H1 (cell line): ENCODE measurements around the gene CD99. TPM values are rescaled to one million over a fixed set of nuclear protein-coding genes. Genes with fewer than 3 reads are reported as not detected.

ENCODE experiments used
- CTCF ChIA-PET: fragments of 300-600 bp; sonication (Branson Sonifier 250); formaldehyde crosslinking; loops from one replicate; lab custom pipeline; 2021; ENCODE audit not compliant: partially characterized antibody; lab: Charles Lee
- POLR2A ChIA-PET: fragments of 300-600 bp; sonication (Branson Sonifier 250); formaldehyde crosslinking; loops from one replicate; lab custom pipeline; 2021; ENCODE audit warnings: inconsistent platforms; ENCODE audit not compliant: partially characterized antibody; lab: Charles Lee
- DNase-seq, 2 experiments: peaks; one replicate each; pipeline versions ENCODE4 v3.0.0 to v3.0.0-alpha.2; 2010 to 2022; ENCODE audit warnings: low spot score in 2 of 2, low read depth in 1 of 2, mixed read lengths in 1 of 2
- FAIRE-seq: peaks from 2 replicates; lab custom pipeline; 2011; peaks lifted over from hg19 to GRCh38; lab: Jason Lieb, UNC
- H2AFZ ChIP-seq: 2 replicates; pipeline ENCODE4 v1.8.1; 2012; ENCODE audit warnings: low read length, inconsistent platforms
- H2AK5ac ChIP-seq: 2 replicates; pipeline ENCODE4 v1.6.1; 2013; ENCODE audit warnings: low read depth, low read length
- H2BK120ac ChIP-seq: replicated peaks from 2 replicates; pipeline ENCODE3; 2013; ENCODE audit warnings: low read depth, low read length, inconsistent platforms
- H2BK12ac ChIP-seq: 2 replicates; pipeline ENCODE4 v1.6.1; 2013; ENCODE audit warnings: low read depth, low read length
- H2BK15ac ChIP-seq: 2 replicates; pipeline ENCODE4 v1.6.1; 2013; ENCODE audit warnings: low read length
- H2BK20ac ChIP-seq: 2 replicates; pipeline ENCODE4 v1.6.1; 2013; ENCODE audit warnings: low read length
- H2BK5ac ChIP-seq: 2 replicates; pipeline ENCODE4 v1.6.1; 2013; ENCODE audit warnings: low read depth, low read length
- H3K14ac ChIP-seq: 2 replicates; pipeline ENCODE4 v1.6.1; 2013; ENCODE audit warnings: inconsistent platforms; ENCODE audit not compliant: insufficient read length
- H3K18ac ChIP-seq: 2 replicates; pipeline ENCODE4 v1.6.1; 2013; ENCODE audit warnings: low read length; ENCODE audit errors: extremely low read depth
- H3K23ac ChIP-seq: 2 replicates; pipeline ENCODE4 v1.6.1; 2013; ENCODE audit warnings: inconsistent platforms; ENCODE audit not compliant: insufficient read length
- H3K23me2 ChIP-seq: 2 replicates; pipeline ENCODE4 v1.6.1; 2013; ENCODE audit warnings: low read depth, low read length
- H3K27ac ChIP-seq: 2 replicates; pipeline ENCODE4 v1.6.1; 2011; ENCODE audit warnings: low read depth, low read length, inconsistent platforms
- H3K27me3 ChIP-seq, 4 experiments: replicated peaks in 1 of 4; 1 replicate in 1 of 4; 2 replicates in 3 of 4; pipeline versions ENCODE4 v1.6.1 to v1.8.1; 2011 to 2013; ENCODE audit warnings: low read length in 3 of 4, mild to moderate bottlenecking in 3 of 4, inconsistent platforms in 2 of 4, mixed read lengths in 2 of 4, moderate library complexity in 1 of 4; ENCODE audit not compliant: control insufficient read depth in 3 of 4, insufficient read depth in 3 of 4; ENCODE audit errors: extremely low read depth in 1 of 4
- H3K36me3 ChIP-seq, 4 experiments: 2 replicates each; pipeline versions ENCODE4 v1.6.1 to v1.8.1; 2011 to 2013; ENCODE audit warnings: mild to moderate bottlenecking in 4 of 4, low read length in 3 of 4, moderate library complexity in 2 of 4, control low read depth in 1 of 4, inconsistent platforms in 1 of 4; ENCODE audit not compliant: insufficient read depth in 4 of 4, control insufficient read depth in 2 of 4
- H3K4ac ChIP-seq: replicated peaks from 2 replicates; pipeline ENCODE3; 2013; ENCODE audit warnings: low read length, low read depth, mixed read lengths, inconsistent platforms; ENCODE audit not compliant: insufficient read length
- H3K4me1 ChIP-seq, 4 experiments: replicated peaks in 1 of 4; 1 replicate in 1 of 4; 2 replicates in 3 of 4; pipeline versions ENCODE4 v1.6.1 to v1.8.1; 2011 to 2013; ENCODE audit warnings: low read length in 3 of 4, inconsistent platforms in 2 of 4, mixed read lengths in 1 of 4; ENCODE audit not compliant: insufficient read depth in 4 of 4, control insufficient read depth in 3 of 4
- H3K4me2 ChIP-seq, 2 experiments: 2 replicates each; pipeline versions ENCODE4 v1.6.1 to v1.8.1; 2011 to 2013; ENCODE audit warnings: low read depth in 2 of 2, low read length in 2 of 2, control low read depth in 1 of 2, inconsistent platforms in 1 of 2, mild to moderate bottlenecking in 1 of 2; ENCODE audit not compliant: insufficient read depth in 1 of 2
- H3K4me3 ChIP-seq, 4 experiments: fragments of 200-600, 300-600 bp in 1 of 4; sonication (generic), shearing (Covaris generic), sonication (Bioruptor Twin) in 1 of 4; 2 replicates each; pipeline versions ENCODE4 v1.5.1 to v1.8.1; 2011 to 2016; ENCODE audit warnings: low read length in 4 of 4, low read depth in 3 of 4, control low read depth in 2 of 4, inconsistent platforms in 2 of 4, mild to moderate bottlenecking in 2 of 4, mixed read lengths in 1 of 4, moderate library complexity in 1 of 4; ENCODE audit not compliant: insufficient read depth in 2 of 4; ENCODE audit errors: extremely low read depth in 1 of 4
- H3K56ac ChIP-seq: replicated peaks from 2 replicates; pipeline ENCODE3; 2013; ENCODE audit warnings: low read depth, mild to moderate bottlenecking, mixed read lengths, low read length, inconsistent platforms; ENCODE audit not compliant: insufficient read length
- H3K79me1 ChIP-seq: 2 replicates; pipeline ENCODE4 v1.6.1; 2013; ENCODE audit warnings: low read depth, low read length, control low read depth
- H3K79me2 ChIP-seq, 2 experiments: 2 replicates each; pipeline versions ENCODE4 v1.6.1 to v1.8.1; 2012 to 2013; ENCODE audit warnings: low read length in 2 of 2, mild to moderate bottlenecking in 2 of 2, inconsistent platforms in 1 of 2; ENCODE audit not compliant: insufficient read depth in 2 of 2, control insufficient read depth in 1 of 2
- H3K9ac ChIP-seq, 4 experiments: replicated peaks in 1 of 4; 1 replicate in 1 of 4; 2 replicates in 3 of 4; pipeline versions ENCODE4 v1.6.1 to v1.8.1; 2011 to 2013; ENCODE audit warnings: low read depth in 3 of 4, low read length in 3 of 4, control low read depth in 2 of 4, mild to moderate bottlenecking in 2 of 4, moderate library complexity in 2 of 4, inconsistent platforms in 1 of 4; ENCODE audit errors: extremely low read depth in 1 of 4
- H3K9me3 ChIP-seq, 2 experiments: 2 replicates each; pipeline versions ENCODE4 v1.6.1 to v1.8.1; 2012 to 2013; ENCODE audit warnings: mild to moderate bottlenecking in 2 of 2, moderate library complexity in 2 of 2, control low read depth in 1 of 2, inconsistent platforms in 1 of 2, low read depth in 1 of 2, low read length in 1 of 2, mixed read lengths in 1 of 2; ENCODE audit not compliant: insufficient read depth in 2 of 2
- H4K20me1 ChIP-seq, 2 experiments: replicated peaks in 1 of 2; 2 replicates each; pipeline versions ENCODE3 to v1.8.1; 2011 to 2013; ENCODE audit warnings: inconsistent platforms in 2 of 2, low read length in 2 of 2, mild to moderate bottlenecking in 1 of 2; ENCODE audit not compliant: insufficient read depth in 2 of 2, control insufficient read depth in 1 of 2
- H4K5ac ChIP-seq: 2 replicates; pipeline ENCODE4 v1.6.1; 2013; ENCODE audit warnings: low read length, low read depth, mixed read lengths, inconsistent platforms; ENCODE audit not compliant: insufficient read length
- H4K8ac ChIP-seq: 2 replicates; pipeline ENCODE4 v1.8.0; 2013; ENCODE audit warnings: mild to moderate bottlenecking, moderate library complexity, low read length, inconsistent platforms; ENCODE audit not compliant: insufficient read depth; ENCODE audit errors: extremely low read depth
- H4K91ac ChIP-seq: replicated peaks from 2 replicates; pipeline ENCODE3; 2013; ENCODE audit warnings: low read length, mixed read lengths, inconsistent platforms; ENCODE audit not compliant: insufficient read length
- CHD2 ChIP-seq: IDR thresholded peaks from 2 replicates; pipeline ENCODE4 v1.6.1; 2012; ENCODE audit warnings: low read length, improper control_type of control experiment
- KDM4A ChIP-seq: IDR thresholded peaks from one replicate; pipeline ENCODE4 v1.7.1; 2012; ENCODE audit warnings: low read depth, mild to moderate bottlenecking, moderate library complexity, low read length, inconsistent platforms; ENCODE audit not compliant: severe bottlenecking
- MAFK ChIP-seq: IDR thresholded peaks from 2 replicates; pipeline ENCODE4 v1.6.1; 2012; ENCODE audit warnings: low read depth, mild to moderate bottlenecking, improper control_type of control experiment, low read length
- NRF1 ChIP-seq: IDR thresholded peaks from 2 replicates; pipeline ENCODE4 v1.6.1; 2011; ENCODE audit warnings: mild to moderate bottlenecking, low read depth, low read length, improper control_type of control experiment
- POLR2A ChIP-seq, 2 experiments: IDR thresholded peaks; 1 replicate in 1 of 2; 2 replicates in 1 of 2; pipeline ENCODE4 v1.6.1; 2011; ENCODE audit warnings: low read depth in 2 of 2, low read length in 2 of 2, mild to moderate bottlenecking in 2 of 2; ENCODE audit errors: control extremely low read depth in 1 of 2
- SIX5 ChIP-seq: IDR thresholded peaks from 2 replicates; pipeline ENCODE4 v1.6.1; 2011; ENCODE audit warnings: mild to moderate bottlenecking, low read depth, low read length
- WGBS, 2 experiments: shearing (Covaris generic) in 1 of 2; methylation state at CpG; one replicate each; pipeline versions ENCODE4 v1.1.6 to v1.1.7; 2013 to 2015; ENCODE audit warnings: low lambda C conversion rate in 2 of 2, mixed read lengths in 2 of 2, inconsistent platforms in 1 of 2, low coverage in 1 of 2, missing lambda C conversion rate in 1 of 2; ENCODE audit not compliant: insufficient replicate concordance in 2 of 2, insufficient coverage in 1 of 2, insufficient read length in 1 of 2; ENCODE audit errors: extremely low coverage in 1 of 2, missing lambda C conversion rate in 1 of 2; 5-methylcytosine and 5-hydroxymethylcytosine counted together
- polyA plus RNA-seq, 7 experiments: library from polyadenylated mRNA; depleted of rRNA in 3 of 7; stranded (reverse) in 5 of 7; unstranded in 2 of 7; fragments of >200 nt in 5 of 7; fragments of 200-250 nt in 2 of 7; gene quantifications; 1 replicate in 5 of 7; 2 replicates in 1 of 7; 4 replicates in 1 of 7; pipeline versions ENCODE4 v1.2.1 to v1.2.3, GENCODE V29; 2011 to 2013; ENCODE audit warnings: missing spikeins in 2 of 7, mixed read lengths in 2 of 7
- total RNA-seq: library from RNA; stranded (reverse); fragmentation: NEBNext Ultra II Directional; extraction: Animal tissue kit (Norgen Biotek cat#: 25700); gene quantifications from 2 replicates; pipeline ENCODE4 v1.2.1, GENCODE V29; 2021

The CD99 gene
- total and polyA plus RNA-seq, 2 of the 8 experiments (the other 6 are each of a cell fraction or from before 2014, with no cell fraction given) = 30.1 to 47.8 TPM

- Histone ChIP-seq H2BK12ac (no peak overlapping the region), H3K27ac (no peak overlapping the region), H3K79me2 (no peaks in the 10 kb centered on the region), H3K23me2 (no peaks in the 10 kb centered on the region), H3K4me3 (no peak overlapping the region), H3K4me1 (peaks cover 2 to 9% (median 5%) of the 10 kb centered on the region in 4 experiments; a peak in 5 of 7 replicates), H4K8ac (no peak overlapping the region), H4K91ac (no peak overlapping the region), H4K20me1 (no peaks in the 10 kb centered on the region), H3K56ac (no peak overlapping the region), H3K36me3 (no peaks in the 10 kb centered on the region), H2BK15ac (no peak overlapping the region), H3K27me3 (no peaks in the 10 kb centered on the region), H2AK5ac (no peak overlapping the region), H3K14ac (no peak overlapping the region), H3K79me1 (no peaks in the 10 kb centered on the region), H2BK5ac (no peak overlapping the region), H2AFZ (no peak overlapping the region), H4K5ac (no peak overlapping the region), H3K4ac (no peak overlapping the region), H3K23ac (no peak overlapping the region), H3K4me2 (no peak overlapping the region)
- FAIRE-seq = no peak
- WGBS, 2 experiments = 97% methylated on average over 4 of the region's 4 CpGs; no CpG with 5 or more reads in 1 of the 2 experiments
- CTCF ChIA-PET = no interaction called here
- TF ChIP-seq CHD2 (no peak), POLR2A (IDR thresholded peaks at IDR 0.05; ENCODE audit: control extremely low read depth in 1 of 2, low read depth in 2 of 2, low read length in 2 of 2) (no peak), SIX5 (no peak), KDM4A (no peak), NRF1 (no peak), MAFK (no peak)
- TF ChIP-seq, all 59 proteins: peak for 0
- Histone ChIP-seq H3K18ac (no peak overlapping the region), H2BK120ac (no peak overlapping the region), H2BK20ac (no peak overlapping the region), H3K9ac (no peak overlapping the region), H3K9me3 (no peaks in the 10 kb centered on the region)
- POLR2A ChIA-PET = no interaction called here
- DNase-seq = no peak
Measured at GRCh38 chrX:2788980-2789379, 97.9 kb downstream of the CD99 start.
